AG20443 (cell line): ENCODE data around the gene MED16.
A peak's percentile ranks its signal among the peaks of the same experiment; 100 is the strongest.
"Not testable (repeated sequence)": the region's sequence is repeated elsewhere in the genome, so short reads cannot be mapped to it uniquely, and the experiment has no call there.

Experiments
- DNase-seq: peaks from one replicate; pipeline ENCODE4 v3.0.0; 2012; ENCODE audit warnings: low spot score, mixed read lengths

The MED16 gene

GRCh38 chr19:907183-907853, 14.3 kb upstream of the MED16 start:
- DNase-seq = no peak

GRCh38 chr19:906480-906879, 13.5 kb upstream of the MED16 start:
- no peak for DNase-seq

GRCh38 chr19:904545-904944, 11.6 kb upstream of the MED16 start:
- DNase-seq = no peak

- no peak for DNase-seq
Measured at GRCh38 chr19:903266-903797, 10.3 kb upstream of the MED16 start.

GRCh38 chr19:902446-903226, 9.6 kb upstream of the MED16 start:
- no peak for DNase-seq

- no peak for DNase-seq
Measured at GRCh38 chr19:902093-902370, 9.0 kb upstream of the MED16 start.

GRCh38 chr19:901216-902092, 8.5 kb upstream of the MED16 start:
- DNase-seq = no peak

- peak; percentile 54 for DNase-seq
Measured at GRCh38 chr19:900302-901111, 7.5 kb upstream of the MED16 start.

- DNase-seq = no peak
Measured at GRCh38 chr19:900043-900301, 7.0 kb upstream of the MED16 start.

GRCh38 chr19:899336-900042, 6.5 kb upstream of the MED16 start:
- no peak for DNase-seq

- DNase-seq = no peak
Measured at GRCh38 chr19:898663-899062, 5.7 kb upstream of the MED16 start.

- DNase-seq = no peak
Measured at GRCh38 chr19:897442-898039, 4.6 kb upstream of the MED16 start.

GRCh38 chr19:896999-897398, 4.0 kb upstream of the MED16 start:
- DNase-seq = no peak

GRCh38 chr19:896434-896833, 3.4 kb upstream of the MED16 start:
- no peak for DNase-seq

- DNase-seq = no peak
Measured at GRCh38 chr19:892243-892893, 619 bp downstream of the MED16 start.

- DNase-seq = not testable (repeated sequence)
Measured at GRCh38 chr19:891421-892200, 1.4 kb downstream of the MED16 start.

GRCh38 chr19:890831-891230, 2.2 kb downstream of the MED16 start:
- no peak for DNase-seq

- DNase-seq = no peak
Measured at GRCh38 chr19:889662-890295, 3.2 kb downstream of the MED16 start.
